ENCODE results near the gene UCN2.

The UCN2 gene

GRCh38 chr3:48548126-48548525 lies 15.5 kb downstream of the UCN2 start:
- no peak for DNase-seq (ENCODE audit: low read depth)
- no peak overlapping the region for H3K4me3 ChIP-seq (replicated peaks; ENCODE audit: low read depth, low read length)
- TF ChIP-seq CTCF (IDR thresholded peaks at IDR 0.05; ENCODE audit: low read length, missing control alignments): no peak

- DNase-seq (ENCODE audit: low read depth): peak; percentile 33
- TF ChIP-seq CTCF (IDR thresholded peaks at IDR 0.05; ENCODE audit: low read length, missing control alignments): no peak
- no peak overlapping the region for H3K4me3 ChIP-seq (replicated peaks; ENCODE audit: low read depth, low read length)
Observed at GRCh38 chr3:48546203-48546829, 17.3 kb downstream of the UCN2 start.

GRCh38 chr3:48544141-48544540 lies 19.4 kb downstream of the UCN2 start:
- TF ChIP-seq CTCF (IDR thresholded peaks at IDR 0.05; ENCODE audit: low read length, missing control alignments): no peak
- no peak overlapping the region for H3K4me3 ChIP-seq (replicated peaks; ENCODE audit: low read depth, low read length)
- DNase-seq (ENCODE audit: low read depth): no peak

- no peak for DNase-seq (ENCODE audit: low read depth)
- H3K4me3 ChIP-seq (replicated peaks; ENCODE audit: low read depth, low read length): no peak overlapping the region
- TF ChIP-seq CTCF (IDR thresholded peaks at IDR 0.05; ENCODE audit: low read length, missing control alignments): no peak
Observed at GRCh38 chr3:48543271-48543866, 20.2 kb downstream of the UCN2 start.

GRCh38 chr3:48538451-48538850 lies 25.1 kb downstream of the UCN2 start:
- no peak overlapping the region for H3K4me3 ChIP-seq (replicated peaks; ENCODE audit: low read depth, low read length)
- DNase-seq (ENCODE audit: low read depth): no peak
- TF ChIP-seq CTCF (IDR thresholded peaks at IDR 0.05; ENCODE audit: low read length, missing control alignments): no peak

- DNase-seq (ENCODE audit: low read depth): no peak
- H3K4me3 ChIP-seq (replicated peaks; ENCODE audit: low read depth, low read length): no peak overlapping the region
- TF ChIP-seq CTCF (IDR thresholded peaks at IDR 0.05; ENCODE audit: low read length, missing control alignments): no peak
Observed at GRCh38 chr3:48536785-48537184, 26.8 kb downstream of the UCN2 start.

GRCh38 chr3:48536116-48536515 lies 27.5 kb downstream of the UCN2 start:
- no peak for TF ChIP-seq CTCF (IDR thresholded peaks at IDR 0.05; ENCODE audit: low read length, missing control alignments)
- no peak overlapping the region for H3K4me3 ChIP-seq (replicated peaks; ENCODE audit: low read depth, low read length)
- DNase-seq (ENCODE audit: low read depth): no peak
